ENCODE data around the gene MINDY4.

- TF ChIP-seq POLR2A (IDR thresholded peaks at IDR 0.05) (no peak), CTCF (IDR thresholded peaks at IDR 0.05) (no peak)
Observed at GRCh38 chr7:30863706-30864035, 92.5 kb downstream of the MINDY4 start.

All from right lobe of liver (tissue), 4 donors.